Testis (tissue), 3 donors: ENCODE measurements around the gene CREBBP. TPM values are rescaled to one million over a fixed set of nuclear protein-coding genes. Genes with fewer than 3 reads are reported as not detected.

Experiments used
- DNase-seq: peaks from one replicate; pipeline ENCODE4 v3.0.0-alpha.2; 2019
- H3K27ac ChIP-seq, 2 donors: fragments of 200-600 bp; sonication (generic); one replicate each; pipeline ENCODE4 v1.5.1; 2019
- H3K27me3 ChIP-seq: fragments of 200-600 bp; sonication (generic); one replicate; pipeline ENCODE4 v1.5.1; 2019
- H3K36me3 ChIP-seq: fragments of 200-600 bp; sonication (generic); one replicate; pipeline ENCODE4 v1.5.1; 2017; ENCODE audit warnings: low read depth; ENCODE audit errors: missing control alignments
- H3K4me1 ChIP-seq: fragments of 200-600 bp; sonication (generic); one replicate; pipeline ENCODE4 v1.5.1; 2019
- H3K4me3 ChIP-seq, 2 donors: fragments of 200-600 bp; sonication (generic); one replicate each; pipeline ENCODE4 v1.5.1; 2017 to 2019
- H3K9me3 ChIP-seq: fragments of 200-600 bp; sonication (generic); one replicate; pipeline ENCODE4 v1.5.1; 2017
- POLR2A ChIP-seq: fragments of 450-650 bp; IDR thresholded peaks from one replicate; pipeline ENCODE4 v1.6.1; 2017; ENCODE audit warnings: antibody characterized with exemption, mild to moderate bottlenecking, moderate library complexity
- WGBS, 2 donors: methylation state at CpG; one replicate each; pipeline ENCODE4 v1.1.5; 2018; 5-methylcytosine and 5-hydroxymethylcytosine counted together
- intact Hi-C: fragments of 100-400 bp; cut with DNase I; formaldehyde crosslinking; loops from one replicate; pipeline ENCODE4 v1.15.1; 2023; ENCODE audit warnings: low total_unique reads
- polyA plus RNA-seq: library from polyadenylated mRNA; stranded (reverse); fragments of 350-450 nt; fragmentation: Illumina TruSeq; extraction: RNeasy Lipid Tissue Mini Kit (QIAGEN cat#74804); gene quantifications from one replicate; pipeline ENCODE4 v1.2.3, GENCODE V29; 2014; ENCODE audit warnings: low read depth, low replicate concordance; ENCODE audit not compliant: insufficient read depth
- total RNA-seq, 2 donors: library from RNA; depleted of rRNA; stranded (reverse); fragments of >200 nt; gene quantifications; one replicate each; pipeline ENCODE4 v1.2.3, GENCODE V29; 2016
- TF ChIP-seq, protein P1 (sequence below), 3 experiments: fragments of 450-650 bp in 2 of 3; fragments of 200-600 bp in 1 of 3; sonication (generic) in 1 of 3; IDR thresholded peaks; one replicate each; pipeline ENCODE4 v1.5.1; 2016 to 2019; ENCODE audit warnings: antibody characterized with exemption in 3 of 3, mild to moderate bottlenecking in 2 of 3, moderate library complexity in 1 of 3

CREBBP gene
- total and polyA plus RNA-seq, 3 donors from 2014 or later: 86.0 to 185 (median 141) TPM

DNA sequence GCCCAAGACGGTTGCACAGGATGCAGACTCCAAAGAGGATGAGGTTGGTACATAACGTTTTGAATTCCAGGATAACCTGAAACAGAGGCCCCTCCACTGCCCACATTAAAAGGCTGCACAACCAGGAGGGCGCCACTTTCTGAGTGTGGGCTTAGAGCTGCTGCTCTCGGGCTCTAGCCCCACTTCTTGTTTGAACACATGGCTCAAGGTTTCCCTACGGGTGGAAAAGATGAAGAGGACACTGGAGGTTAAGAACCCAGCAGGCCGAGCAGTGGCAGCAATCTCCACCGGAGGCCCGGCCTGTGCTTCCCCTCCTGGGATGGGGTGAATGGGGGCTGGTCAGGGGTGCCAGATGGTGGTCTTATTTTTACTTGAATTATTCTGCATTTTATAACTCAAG, 155.2 kb downstream of the CREBBP start:
- intact Hi-C loops: no loop called here
- TF ChIP-seq POLR2A: no peak
- TF ChIP-seq, protein P1, sequence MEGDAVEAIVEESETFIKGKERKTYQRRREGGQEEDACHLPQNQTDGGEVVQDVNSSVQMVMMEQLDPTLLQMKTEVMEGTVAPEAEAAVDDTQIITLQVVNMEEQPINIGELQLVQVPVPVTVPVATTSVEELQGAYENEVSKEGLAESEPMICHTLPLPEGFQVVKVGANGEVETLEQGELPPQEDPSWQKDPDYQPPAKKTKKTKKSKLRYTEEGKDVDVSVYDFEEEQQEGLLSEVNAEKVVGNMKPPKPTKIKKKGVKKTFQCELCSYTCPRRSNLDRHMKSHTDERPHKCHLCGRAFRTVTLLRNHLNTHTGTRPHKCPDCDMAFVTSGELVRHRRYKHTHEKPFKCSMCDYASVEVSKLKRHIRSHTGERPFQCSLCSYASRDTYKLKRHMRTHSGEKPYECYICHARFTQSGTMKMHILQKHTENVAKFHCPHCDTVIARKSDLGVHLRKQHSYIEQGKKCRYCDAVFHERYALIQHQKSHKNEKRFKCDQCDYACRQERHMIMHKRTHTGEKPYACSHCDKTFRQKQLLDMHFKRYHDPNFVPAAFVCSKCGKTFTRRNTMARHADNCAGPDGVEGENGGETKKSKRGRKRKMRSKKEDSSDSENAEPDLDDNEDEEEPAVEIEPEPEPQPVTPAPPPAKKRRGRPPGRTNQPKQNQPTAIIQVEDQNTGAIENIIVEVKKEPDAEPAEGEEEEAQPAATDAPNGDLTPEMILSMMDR (IDR thresholded peaks at IDR 0.05): no peak

DNA sequence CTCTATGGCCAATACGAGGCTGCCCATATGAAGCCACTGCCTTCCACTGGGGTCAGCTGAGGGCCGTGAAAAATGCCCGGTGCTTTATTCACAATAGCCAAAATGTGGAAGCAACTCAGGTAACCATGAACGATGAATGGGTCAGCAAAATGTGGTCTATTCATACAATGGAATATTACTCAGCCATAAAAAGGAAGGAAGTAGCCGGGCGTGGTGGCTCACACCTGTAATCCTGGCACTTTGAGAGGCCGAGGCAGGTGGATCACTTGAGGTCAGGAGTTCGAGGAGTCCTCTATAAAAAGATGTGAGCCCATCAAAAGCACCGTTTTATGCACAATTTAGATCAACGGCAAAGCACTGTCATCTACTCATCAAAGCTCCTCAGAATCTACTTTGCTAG, 158.0 kb downstream of the CREBBP start:
- H3K4me3 ChIP-seq: no peak overlapping the region
- no peaks in the 10 kb centered on the region for H3K9me3 ChIP-seq
- no peak overlapping the region for H3K27ac ChIP-seq
- no peaks in the 10 kb centered on the region for H3K36me3 ChIP-seq
- 90 to 94% methylated on average over 10 of the region's 10 CpGs for WGBS, 2 donors
- TF ChIP-seq, protein P1 (IDR thresholded peaks at IDR 0.05): no peak
- TF ChIP-seq POLR2A: no peak
- peaks cover 5% of the 10 kb centered on the region for H3K4me1 ChIP-seq
- intact Hi-C loops: no loop called here
- no peaks in the 10 kb centered on the region for H3K27me3 ChIP-seq
- no peak for DNase-seq

More for the DNA sequence above, 155.2 kb downstream of the CREBBP start:
- Histone ChIP-seq H3K27me3 (no peaks in the 10 kb centered on the region), H3K4me3 (no peak overlapping the region), H3K9me3 (no peaks in the 10 kb centered on the region), H3K36me3 (no peaks in the 10 kb centered on the region), H3K27ac (no peak overlapping the region), H3K4me1 (no peaks in the 10 kb centered on the region)
- no peak for DNase-seq
- WGBS, 2 donors: 73 to 82% methylated on average over 5 to 8 of the region's 8 CpGs

DNA sequence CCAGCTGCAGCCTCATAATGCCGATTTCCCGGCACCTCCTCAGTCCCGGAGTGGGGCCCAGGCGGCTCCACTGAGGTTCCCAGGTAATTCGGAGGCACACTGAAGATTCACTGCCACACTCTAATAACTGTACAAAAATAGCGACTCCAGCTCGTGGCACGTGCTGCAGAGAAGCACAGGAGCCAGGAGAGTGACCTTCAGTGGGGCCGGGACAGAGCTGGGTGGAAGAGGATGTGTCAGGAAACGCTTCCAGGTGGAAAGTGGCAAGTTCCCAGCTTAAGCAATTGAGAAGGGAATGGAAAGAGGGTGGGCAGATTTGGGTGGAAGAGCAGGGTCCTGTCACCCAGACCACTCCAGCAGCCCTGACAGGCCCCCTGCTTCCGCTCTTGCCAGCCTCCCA, 160.1 kb downstream of the CREBBP start:
- 68 to 75% methylated on average over 11 of the region's 11 CpGs for WGBS, 2 donors
- intact Hi-C loops: no loop called here

DNA sequence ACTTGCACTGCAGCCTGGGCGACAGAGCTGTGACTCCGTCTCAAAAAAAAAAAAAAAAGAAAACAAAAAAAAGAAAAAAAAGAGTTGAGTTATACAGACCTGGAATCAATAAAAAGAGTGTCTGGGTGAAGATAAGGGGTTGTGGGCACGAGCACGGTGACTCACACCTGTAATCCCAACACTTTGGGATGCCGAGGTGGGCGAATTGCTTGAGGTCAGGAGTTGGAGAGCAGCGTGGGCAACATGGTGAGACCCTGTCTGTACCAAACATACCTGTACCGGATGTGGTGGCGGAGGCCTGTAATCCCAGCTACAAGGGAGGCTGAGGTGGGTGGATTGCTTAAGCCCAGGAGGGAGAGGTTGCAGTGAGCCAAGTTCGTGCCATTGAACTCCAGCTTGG, 161.9 kb downstream of the CREBBP start:
- no peaks in the 10 kb centered on the region for H3K9me3 ChIP-seq
- no peak overlapping the region for H3K27ac ChIP-seq
- H3K27me3 ChIP-seq: no peaks in the 10 kb centered on the region
- no peak for TF ChIP-seq POLR2A
- TF ChIP-seq, protein P1 (IDR thresholded peaks at IDR 0.05): no peak
- DNase-seq: no peak
- no peaks in the 10 kb centered on the region for H3K36me3 ChIP-seq
- no peak overlapping the region for H3K4me3 ChIP-seq
- 70 to 71% methylated on average over 10 of the region's 10 CpGs for WGBS, 2 donors
- intact Hi-C loops: no loop called here
- peaks cover 14% of the 10 kb centered on the region for H3K4me1 ChIP-seq

More for the DNA sequence above, 160.1 kb downstream of the CREBBP start:
- Histone ChIP-seq H3K27ac (no peak overlapping the region), H3K36me3 (no peaks in the 10 kb centered on the region), H3K9me3 (no peaks in the 10 kb centered on the region), H3K4me3 (no peak overlapping the region), H3K4me1 (peaks cover 14% of the 10 kb centered on the region), H3K27me3 (no peaks in the 10 kb centered on the region)
- DNase-seq: no peak
- no peak for TF ChIP-seq POLR2A
- TF ChIP-seq, protein P1 (IDR thresholded peaks at IDR 0.05): no peak

DNA sequence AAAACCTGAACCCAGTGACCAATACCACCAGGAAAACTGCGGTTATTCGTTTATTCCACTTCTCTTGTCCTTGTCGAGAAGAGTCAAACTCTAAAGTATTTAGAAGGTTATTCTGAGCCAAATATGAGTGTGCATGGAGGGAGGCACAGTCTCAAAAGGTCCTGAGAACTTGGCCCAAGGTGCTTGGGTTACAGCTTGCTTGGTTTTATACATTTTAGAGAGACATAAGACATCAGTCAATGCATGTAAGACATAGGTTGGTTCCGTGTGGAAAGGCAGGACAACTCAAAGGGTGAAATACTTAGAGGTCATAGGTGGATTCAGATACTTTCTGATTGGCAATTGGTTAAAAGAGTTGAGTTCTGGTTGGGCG, 162.5 kb downstream of the CREBBP start:
- no peaks in the 10 kb centered on the region for H3K36me3 ChIP-seq
- no peaks in the 10 kb centered on the region for H3K27me3 ChIP-seq
- peak overlapping the region; percentile 91 to 94 for H3K4me3 ChIP-seq
- no peak for DNase-seq
- intact Hi-C loops: no loop called here
- WGBS, 2 donors: 15 to 20% methylated on average over 5 of the region's 5 CpGs
- H3K9me3 ChIP-seq: no peaks in the 10 kb centered on the region
- peak overlapping the region; percentile 70 to 78 for H3K27ac ChIP-seq
- TF ChIP-seq POLR2A: no peak
- H3K4me1 ChIP-seq: peaks cover 14% of the 10 kb centered on the region
